Measurements from ENCODE around the gene IGF1R. TPM values are rescaled to one million over a fixed set of nuclear protein-coding genes. Genes with fewer than 3 reads are reported as not detected.

IGF1R gene
- total RNA-seq, 2 experiments from 2014 or later: 17.7 to 18.9 TPM

DNA sequence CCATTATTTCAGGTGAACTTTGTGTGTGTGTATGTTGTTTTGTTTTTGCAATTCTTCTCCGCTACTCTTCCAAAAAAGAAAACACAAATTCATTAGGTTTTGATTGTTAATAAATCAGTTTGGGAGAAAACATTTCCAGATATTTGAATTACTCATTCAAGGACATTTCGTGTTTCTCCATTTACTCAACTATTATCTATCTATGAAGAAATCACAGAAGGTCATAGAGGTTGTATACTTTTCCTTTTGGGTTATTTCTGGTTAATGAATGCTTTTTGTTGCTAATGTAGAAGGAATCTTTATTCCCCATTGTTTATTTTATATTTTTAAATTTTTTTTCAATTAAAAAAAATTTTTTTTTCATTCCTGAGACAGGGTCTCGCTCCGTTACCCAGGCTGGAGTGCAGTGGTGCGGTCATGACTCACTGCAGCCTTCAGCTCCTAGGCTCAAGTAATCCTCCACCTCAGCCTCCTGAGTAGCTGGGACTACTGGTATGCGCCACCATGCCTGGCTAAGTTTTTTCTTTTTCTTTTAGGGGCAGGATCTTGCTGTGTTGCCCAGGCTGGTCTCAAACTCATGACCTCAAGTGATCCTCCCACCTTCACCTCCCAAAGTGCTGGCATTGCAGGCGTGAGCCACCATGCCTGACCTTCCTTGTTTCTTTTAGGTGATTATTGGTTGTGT is 28.4 kb downstream of the IGF1R start:
- H3K27ac Mint-ChIP-seq: no peak overlapping the region
- no peak overlapping the region for H3K4me3 Mint-ChIP-seq
- H3K36me3 Mint-ChIP-seq: peaks cover 13% of the 10 kb centered on the region
- H3K9me3 Mint-ChIP-seq: no peaks in the 10 kb centered on the region
- no peak for DNase-seq
- H3K27me3 Mint-ChIP-seq: no peaks in the 10 kb centered on the region
- H3K4me1 Mint-ChIP-seq: peaks cover 34% of the 10 kb centered on the region

GRCh38 chr15:98677345-98678059 is 29.2 kb downstream of the IGF1R start:
- Mint-ChIP-seq H3K36me3 (peaks cover 12% of the 10 kb centered on the region), H3K9me3 (no peaks in the 10 kb centered on the region), H3K27me3 (no peaks in the 10 kb centered on the region), H3K4me3 (no peak overlapping the region), H3K27ac (no peak overlapping the region), H3K4me1 (peaks cover 39% of the 10 kb centered on the region)
- DNase-seq: no peak

DNA sequence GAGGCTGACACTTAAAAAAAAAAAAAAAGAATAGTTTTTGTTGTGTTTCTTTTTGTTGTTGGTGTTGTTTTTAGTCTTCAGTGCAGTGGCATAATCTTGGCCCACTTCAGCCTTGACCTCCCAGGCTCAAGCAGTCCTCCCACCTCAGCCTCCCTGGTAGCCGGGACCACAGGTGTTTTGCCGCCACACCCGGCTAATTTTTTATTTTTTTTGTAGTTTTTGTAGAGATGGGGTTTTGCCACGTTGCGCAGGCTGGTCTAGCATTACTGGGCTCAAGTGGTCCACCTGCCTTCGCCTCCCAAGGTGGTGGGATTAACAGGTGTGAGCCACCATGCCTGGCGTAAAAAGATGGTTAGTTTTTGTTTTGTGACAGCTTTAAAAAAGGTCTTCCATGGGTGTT is 30.1 kb downstream of the IGF1R start:
- Mint-ChIP-seq H3K4me1 (peaks cover 41% of the 10 kb centered on the region), H3K27me3 (no peaks in the 10 kb centered on the region), H3K4me3 (no peak overlapping the region), H3K36me3 (peaks cover 10% of the 10 kb centered on the region), H3K27ac (no peak overlapping the region), H3K9me3 (no peaks in the 10 kb centered on the region)
- DNase-seq: no peak

GRCh38 chr15:98681061-98681460 is 32.7 kb downstream of the IGF1R start:
- Mint-ChIP-seq H3K36me3 (peaks cover 12% of the 10 kb centered on the region), H3K27ac (no peak overlapping the region), H3K4me1 (peaks cover 48% of the 10 kb centered on the region), H3K9me3 (no peaks in the 10 kb centered on the region), H3K4me3 (no peak overlapping the region), H3K27me3 (no peaks in the 10 kb centered on the region)
- DNase-seq: no peak

GRCh38 chr15:98682992-98683701 is 34.8 kb downstream of the IGF1R start:
- DNase-seq: no peak
- no peak overlapping the region for H3K4me3 Mint-ChIP-seq
- no peaks in the 10 kb centered on the region for H3K27me3 Mint-ChIP-seq
- no peaks in the 10 kb centered on the region for H3K9me3 Mint-ChIP-seq
- no peak overlapping the region for H3K27ac Mint-ChIP-seq
- H3K36me3 Mint-ChIP-seq: peaks cover 2% of the 10 kb centered on the region
- peaks cover 53% of the 10 kb centered on the region for H3K4me1 Mint-ChIP-seq

GRCh38 chr15:98683831-98684230 is 35.5 kb downstream of the IGF1R start:
- H3K27ac Mint-ChIP-seq: no peak overlapping the region
- peaks cover 59% of the 10 kb centered on the region for H3K4me1 Mint-ChIP-seq
- peaks cover 2% of the 10 kb centered on the region for H3K36me3 Mint-ChIP-seq
- H3K4me3 Mint-ChIP-seq: no peak overlapping the region
- H3K27me3 Mint-ChIP-seq: no peaks in the 10 kb centered on the region
- DNase-seq: no peak
- no peaks in the 10 kb centered on the region for H3K9me3 Mint-ChIP-seq

DNA sequence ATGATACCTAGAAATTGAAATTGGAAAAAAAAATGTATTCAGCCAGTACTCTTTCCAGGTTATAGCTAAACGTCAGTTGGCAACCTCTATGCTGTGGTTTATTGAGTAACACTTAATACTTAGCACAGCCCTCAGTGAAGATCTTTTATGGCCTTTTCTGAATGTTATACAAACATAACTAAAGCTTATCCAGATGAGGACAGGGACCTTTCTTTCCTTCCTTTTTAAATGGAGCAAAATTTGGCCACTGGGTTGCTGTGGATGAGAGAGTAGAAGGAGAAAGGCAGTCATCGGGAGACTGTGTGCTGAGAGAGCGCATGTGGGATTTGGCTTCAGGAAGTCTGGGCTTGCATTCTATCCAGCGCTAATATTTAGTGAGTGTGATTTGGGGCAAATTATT is 36.1 kb downstream of the IGF1R start:
- no peaks in the 10 kb centered on the region for H3K9me3 Mint-ChIP-seq
- H3K4me1 Mint-ChIP-seq: peaks cover 60% of the 10 kb centered on the region
- no peak overlapping the region for H3K4me3 Mint-ChIP-seq
- no peaks in the 10 kb centered on the region for H3K27me3 Mint-ChIP-seq
- no peak for DNase-seq
- no peak overlapping the region for H3K27ac Mint-ChIP-seq
- H3K36me3 Mint-ChIP-seq: peaks cover 2% of the 10 kb centered on the region

DNA sequence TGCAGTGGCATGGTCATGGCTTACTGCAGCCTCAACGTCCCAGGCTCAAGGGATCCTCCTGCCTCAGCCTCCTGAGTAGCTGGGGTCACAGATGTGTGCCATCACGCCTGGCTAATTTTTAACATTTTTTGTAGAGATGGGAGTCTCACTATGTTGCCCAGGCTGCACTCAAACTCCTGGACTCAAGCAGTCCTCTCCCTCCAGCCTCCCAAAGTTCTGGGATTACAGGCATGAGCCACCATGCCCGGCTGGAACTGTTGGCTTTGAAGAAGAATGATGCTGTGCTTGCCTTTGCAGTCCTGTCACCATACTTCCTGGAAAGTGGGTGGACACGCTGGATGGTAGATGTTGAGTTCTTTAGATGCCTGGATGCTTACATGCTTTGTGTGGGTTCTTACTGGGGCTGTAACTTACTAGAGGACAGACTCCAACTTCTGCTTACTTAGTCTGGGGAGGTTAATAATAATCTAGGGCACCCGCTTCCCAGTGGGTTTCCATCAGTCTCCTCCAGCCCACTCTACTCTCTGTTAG is 36.7 kb downstream of the IGF1R start:
- H3K4me3 Mint-ChIP-seq: no peak overlapping the region
- H3K36me3 Mint-ChIP-seq: peaks cover 4% of the 10 kb centered on the region
- H3K4me1 Mint-ChIP-seq: peaks cover 63% of the 10 kb centered on the region
- no peaks in the 10 kb centered on the region for H3K27me3 Mint-ChIP-seq
- H3K27ac Mint-ChIP-seq: no peak overlapping the region
- no peaks in the 10 kb centered on the region for H3K9me3 Mint-ChIP-seq
- DNase-seq: no peak

- H3K4me1 Mint-ChIP-seq: peaks cover 54% of the 10 kb centered on the region
- DNase-seq: no peak
- H3K27ac Mint-ChIP-seq: no peak overlapping the region
- H3K9me3 Mint-ChIP-seq: no peaks in the 10 kb centered on the region
- peaks cover 4% of the 10 kb centered on the region for H3K36me3 Mint-ChIP-seq
- H3K27me3 Mint-ChIP-seq: no peaks in the 10 kb centered on the region
- H3K4me3 Mint-ChIP-seq: no peak overlapping the region
These were observed 38.6 kb downstream of the IGF1R start for GRCh38 chr15:98686983-98687382.

GRCh38 chr15:98689431-98689861 is 41.1 kb downstream of the IGF1R start:
- no peaks in the 10 kb centered on the region for H3K27me3 Mint-ChIP-seq
- no peak overlapping the region for H3K4me3 Mint-ChIP-seq
- H3K36me3 Mint-ChIP-seq: peaks cover 4% of the 10 kb centered on the region
- H3K27ac Mint-ChIP-seq: no peak overlapping the region
- DNase-seq: no peak
- peaks cover 40% of the 10 kb centered on the region for H3K4me1 Mint-ChIP-seq
- H3K9me3 Mint-ChIP-seq: no peaks in the 10 kb centered on the region

DNA sequence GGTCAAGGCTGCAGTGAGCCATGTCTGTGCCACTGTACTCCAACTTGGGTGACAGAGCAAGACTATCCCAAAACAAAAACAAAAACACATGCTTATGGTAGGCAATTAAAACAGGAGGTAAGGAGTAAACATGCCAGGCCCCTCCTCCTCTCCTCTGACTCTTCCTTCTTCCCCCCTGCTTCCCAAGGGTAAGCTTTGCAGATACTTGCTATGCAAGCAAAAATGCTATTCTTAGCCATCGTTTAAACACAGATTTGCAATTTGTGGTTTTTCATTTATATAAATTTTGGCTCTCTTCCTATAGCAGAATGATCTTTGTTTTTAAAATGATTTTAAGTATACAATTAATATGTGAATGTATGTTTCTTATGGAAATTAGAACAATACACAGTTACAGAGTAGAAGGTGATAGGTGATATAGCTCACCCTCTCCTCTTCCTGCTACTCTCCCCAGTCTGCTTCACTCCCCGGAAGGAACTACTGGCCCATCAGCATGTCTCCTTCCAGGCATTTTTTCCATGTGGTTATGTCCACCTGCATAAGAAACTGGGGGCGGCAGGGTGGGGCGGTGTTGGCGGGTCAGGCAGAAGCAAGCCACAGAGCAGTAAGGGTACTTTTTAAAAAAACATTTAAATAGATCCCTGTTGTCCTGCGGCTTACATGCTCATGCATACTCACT is 42.1 kb downstream of the IGF1R start:
- peaks cover 41% of the 10 kb centered on the region for H3K4me1 Mint-ChIP-seq
- H3K27me3 Mint-ChIP-seq: no peaks in the 10 kb centered on the region
- peaks cover 3% of the 10 kb centered on the region for H3K36me3 Mint-ChIP-seq
- no peak for DNase-seq
- H3K9me3 Mint-ChIP-seq: no peaks in the 10 kb centered on the region
- no peak overlapping the region for H3K27ac Mint-ChIP-seq
- H3K4me3 Mint-ChIP-seq: no peak overlapping the region

DNA sequence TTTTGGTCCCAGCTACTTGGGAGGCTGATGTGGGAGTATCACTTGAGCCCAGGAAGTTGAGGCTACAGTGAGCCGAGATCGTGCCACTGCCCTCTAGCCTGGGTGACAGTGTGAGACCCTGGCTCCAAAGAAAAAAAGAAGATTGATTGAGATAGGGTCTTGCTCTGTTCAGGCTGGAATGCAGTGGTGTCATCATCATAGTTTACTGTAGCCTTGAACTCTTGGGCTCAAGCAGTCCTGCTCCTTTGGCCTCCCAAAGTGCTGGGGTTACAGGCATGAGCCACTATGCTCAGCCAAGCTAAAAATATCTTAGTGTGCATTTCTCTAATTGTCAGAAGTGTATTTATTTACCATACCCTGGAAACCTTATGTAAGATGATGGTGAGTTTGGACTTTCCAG is 43.9 kb downstream of the IGF1R start:
- no peak overlapping the region for H3K4me3 Mint-ChIP-seq

GRCh38 chr15:98694161-98694560 is 45.8 kb downstream of the IGF1R start:
- Mint-ChIP-seq H3K27ac (no peak overlapping the region), H3K27me3 (no peaks in the 10 kb centered on the region), H3K4me3 (no peak overlapping the region), H3K9me3 (no peaks in the 10 kb centered on the region), H3K4me1 (peaks cover 44% of the 10 kb centered on the region), H3K36me3 (peaks cover 2% of the 10 kb centered on the region)
- no peak for DNase-seq

More for the DNA sequence above, 43.9 kb downstream of the IGF1R start:
- peaks cover 43% of the 10 kb centered on the region for H3K4me1 Mint-ChIP-seq
- no peaks in the 10 kb centered on the region for H3K27me3 Mint-ChIP-seq
- no peaks in the 10 kb centered on the region for H3K9me3 Mint-ChIP-seq
- no peak for DNase-seq
- H3K36me3 Mint-ChIP-seq: peaks cover 2% of the 10 kb centered on the region
- no peak overlapping the region for H3K27ac Mint-ChIP-seq

DNA sequence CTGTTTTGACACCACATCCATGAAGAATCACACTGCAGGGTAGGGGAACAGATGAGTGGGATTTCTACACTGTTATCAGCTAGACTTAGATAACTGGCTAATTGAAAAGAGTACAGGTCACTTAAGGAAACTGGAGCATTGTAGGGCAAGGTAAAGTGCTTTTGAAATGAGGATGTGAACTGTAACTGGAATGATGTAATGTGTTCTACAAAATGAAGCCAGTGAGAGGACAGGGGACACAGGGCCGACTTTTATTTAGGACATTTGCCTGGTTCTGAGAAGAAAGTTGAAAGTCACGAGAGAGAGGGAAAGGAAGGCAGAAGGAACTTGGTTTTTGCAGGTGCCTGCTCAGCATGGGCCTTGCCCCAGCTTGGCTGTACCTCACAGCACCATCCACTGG is 50.5 kb downstream of the IGF1R start:
- H3K4me1 Mint-ChIP-seq: peaks cover 60% of the 10 kb centered on the region
- no peaks in the 10 kb centered on the region for H3K9me3 Mint-ChIP-seq
- no peaks in the 10 kb centered on the region for H3K36me3 Mint-ChIP-seq
- no peak overlapping the region for H3K4me3 Mint-ChIP-seq
- no peaks in the 10 kb centered on the region for H3K27me3 Mint-ChIP-seq
- DNase-seq: no peak
- H3K27ac Mint-ChIP-seq: no peak overlapping the region
